GM12801 (cell line): ENCODE measurements around the gene AMBRA1.

ENCODE experiments used
- CTCF ChIP-seq: IDR thresholded peaks from one replicate; pipeline ENCODE4 v1.5.1; 2011; ENCODE audit warnings: control low read depth; ENCODE audit not compliant: insufficient read length; ENCODE audit errors: extremely low read depth

The AMBRA1 gene

GRCh38 chr11:46554213-46555147 is 39.3 kb downstream of the AMBRA1 start:
- TF ChIP-seq CTCF: no peak

DNA sequence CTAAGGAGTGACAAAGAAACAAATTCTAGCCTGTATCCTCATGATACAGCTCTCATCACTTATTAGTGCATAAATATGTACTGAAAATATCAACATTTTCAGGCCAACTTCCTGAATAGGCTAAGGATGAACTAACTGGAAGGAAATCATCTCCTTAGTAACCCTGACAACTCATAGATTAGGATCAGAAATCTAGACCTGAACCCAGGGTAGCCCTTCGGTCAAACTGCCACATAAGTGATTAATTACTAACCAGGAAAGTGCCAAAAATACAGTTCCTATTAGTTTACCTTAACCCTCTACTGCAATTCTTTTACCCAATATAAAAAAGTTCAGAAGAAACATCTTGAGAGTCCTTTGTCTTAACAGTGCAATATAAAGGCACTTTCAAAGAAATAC is 40.0 kb downstream of the AMBRA1 start:
- no peak for TF ChIP-seq CTCF

DNA sequence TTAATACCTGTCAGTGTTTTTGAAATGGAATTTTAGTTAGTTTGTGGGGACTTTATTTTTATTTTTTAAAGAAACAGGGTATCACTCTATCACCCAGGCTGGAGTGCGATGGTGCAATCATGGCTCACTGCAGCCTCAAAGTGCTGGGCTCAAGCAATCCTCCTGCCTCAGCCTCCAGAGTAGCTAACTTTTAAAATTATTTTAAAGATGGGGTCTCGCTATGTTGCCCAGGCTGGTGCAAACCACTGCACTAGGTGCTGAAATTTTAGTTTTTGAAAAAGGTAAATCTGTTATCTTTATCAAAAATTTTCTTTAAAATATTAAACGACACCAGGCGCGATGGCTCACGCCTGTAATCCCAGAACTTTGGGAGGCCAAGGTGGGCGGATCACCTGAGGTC is 42.6 kb downstream of the AMBRA1 start:
- TF ChIP-seq CTCF: no peak

GRCh38 chr11:46547579-46547978 is 46.2 kb downstream of the AMBRA1 start:
- no peak for TF ChIP-seq CTCF

- no peak for TF ChIP-seq CTCF
These were observed 50.3 kb downstream of the AMBRA1 start for GRCh38 chr11:46543564-46543963.

- TF ChIP-seq CTCF: no peak
These were observed 52.0 kb downstream of the AMBRA1 start for GRCh38 chr11:46541593-46542371.

- no peak for TF ChIP-seq CTCF
These were observed 53.0 kb downstream of the AMBRA1 start for GRCh38 chr11:46540807-46541206.
